ENCODE measurements around the gene ARHGDIB.

The ARHGDIB gene

GRCh38 chr12:14961466-14962152, at the start of gene ARHGDIB:
Gene ARHGDIB (minus strand): TSS chr12:14961601. CDS start chr12:14950712, 10,889 bp downstream.
- no peak for DNase-seq

- no peak for DNase-seq
Measured at GRCh38 chr12:15011162-15011561, 49.8 kb upstream of the ARHGDIB start.

- no peak for DNase-seq
Measured at GRCh38 chr12:15007551-15007950, 46.1 kb upstream of the ARHGDIB start.

GRCh38 chr12:15005064-15005463, 43.7 kb upstream of the ARHGDIB start:
- DNase-seq = no peak

GRCh38 chr12:15004421-15004820, 43.0 kb upstream of the ARHGDIB start:
- DNase-seq = no peak

- no peak for DNase-seq
Measured at GRCh38 chr12:15001733-15002382, 40.5 kb upstream of the ARHGDIB start.

GRCh38 chr12:15000575-15000974, 39.2 kb upstream of the ARHGDIB start:
- DNase-seq = no peak

GRCh38 chr12:14999695-15000365, 38.4 kb upstream of the ARHGDIB start:
- no peak for DNase-seq

GRCh38 chr12:14999021-14999694, 37.8 kb upstream of the ARHGDIB start:
- no peak for DNase-seq

- no peak for DNase-seq
Measured at GRCh38 chr12:14997998-14998397, 36.6 kb upstream of the ARHGDIB start.

GRCh38 chr12:14995583-14996425, 34.4 kb upstream of the ARHGDIB start:
- no peak for DNase-seq

GRCh38 chr12:14994610-14995009, 33.2 kb upstream of the ARHGDIB start:
- no peak for DNase-seq

- no peak for DNase-seq
Measured at GRCh38 chr12:14993537-14994266, 32.3 kb upstream of the ARHGDIB start.

GRCh38 chr12:14993117-14993516, 31.7 kb upstream of the ARHGDIB start:
- no peak for DNase-seq

- no peak for DNase-seq
Measured at GRCh38 chr12:14992673-14993072, 31.3 kb upstream of the ARHGDIB start.

GRCh38 chr12:14991069-14991468, 29.7 kb upstream of the ARHGDIB start:
- DNase-seq = no peak

- no peak for DNase-seq
Measured at GRCh38 chr12:14989790-14990189, 28.4 kb upstream of the ARHGDIB start.

- DNase-seq = no peak
Measured at GRCh38 chr12:14988035-14988434, 26.6 kb upstream of the ARHGDIB start.

- DNase-seq = no peak
Measured at GRCh38 chr12:14986449-14986848, 25.0 kb upstream of the ARHGDIB start.

- no peak for DNase-seq
Measured at GRCh38 chr12:14984766-14985285, 23.4 kb upstream of the ARHGDIB start.

- DNase-seq = no peak
Measured at GRCh38 chr12:14984036-14984435, 22.6 kb upstream of the ARHGDIB start.

GRCh38 chr12:14982991-14983390, 21.6 kb upstream of the ARHGDIB start:
- no peak for DNase-seq
